MM.1S (cell line): ENCODE measurements around the gene PI4KA.

ENCODE experiments used
- EZH2phosphoT487 ChIP-seq: fragments of 300-600 bp; sonication (generic); IDR thresholded peaks from 2 replicates; pipeline ENCODE4 v1.6.1; 2018; ENCODE audit warnings: antibody characterized with exemption, low read length
- TF ChIP-seq, protein P1 (sequence below): fragments of 300-600 bp; sonication (generic); IDR thresholded peaks from 2 replicates; pipeline ENCODE4 v1.5.1; 2016; ENCODE audit warnings: antibody characterized with exemption, low read length, mixed read lengths

DNA sequence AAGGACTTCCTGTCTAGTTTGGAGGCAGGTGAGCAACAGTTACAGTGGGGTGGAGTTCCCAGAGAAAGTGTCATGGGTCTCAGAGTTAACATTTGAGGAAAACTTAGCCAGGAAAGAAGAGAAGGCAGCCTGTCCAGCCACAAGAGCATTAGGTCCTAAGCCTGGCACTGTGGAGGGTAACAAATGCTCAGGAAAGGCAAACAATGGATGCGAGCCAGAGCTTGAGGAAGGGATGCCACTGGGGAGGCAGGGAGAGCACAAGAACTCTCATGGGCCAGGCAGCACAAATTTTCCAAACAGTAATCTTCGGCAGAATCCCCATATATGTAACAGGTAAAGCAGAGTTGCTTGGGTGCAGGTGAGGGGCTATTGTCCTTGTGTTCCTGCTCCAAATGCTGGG, 92.7 kb downstream of the PI4KA start:
- TF ChIP-seq, protein P1, sequence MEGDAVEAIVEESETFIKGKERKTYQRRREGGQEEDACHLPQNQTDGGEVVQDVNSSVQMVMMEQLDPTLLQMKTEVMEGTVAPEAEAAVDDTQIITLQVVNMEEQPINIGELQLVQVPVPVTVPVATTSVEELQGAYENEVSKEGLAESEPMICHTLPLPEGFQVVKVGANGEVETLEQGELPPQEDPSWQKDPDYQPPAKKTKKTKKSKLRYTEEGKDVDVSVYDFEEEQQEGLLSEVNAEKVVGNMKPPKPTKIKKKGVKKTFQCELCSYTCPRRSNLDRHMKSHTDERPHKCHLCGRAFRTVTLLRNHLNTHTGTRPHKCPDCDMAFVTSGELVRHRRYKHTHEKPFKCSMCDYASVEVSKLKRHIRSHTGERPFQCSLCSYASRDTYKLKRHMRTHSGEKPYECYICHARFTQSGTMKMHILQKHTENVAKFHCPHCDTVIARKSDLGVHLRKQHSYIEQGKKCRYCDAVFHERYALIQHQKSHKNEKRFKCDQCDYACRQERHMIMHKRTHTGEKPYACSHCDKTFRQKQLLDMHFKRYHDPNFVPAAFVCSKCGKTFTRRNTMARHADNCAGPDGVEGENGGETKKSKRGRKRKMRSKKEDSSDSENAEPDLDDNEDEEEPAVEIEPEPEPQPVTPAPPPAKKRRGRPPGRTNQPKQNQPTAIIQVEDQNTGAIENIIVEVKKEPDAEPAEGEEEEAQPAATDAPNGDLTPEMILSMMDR, result no peak
- TF ChIP-seq EZH2phosphoT487, result no peak
